DOHH2 (cell line): ENCODE results near the gene FNDC3B.

Source experiments
- CTCF ChIP-seq: fragments of 200-600 bp; sonication (generic); IDR thresholded peaks from one replicate; pipeline ENCODE4 v1.5.1; 2014; ENCODE audit warnings: antibody characterized with exemption, mild to moderate bottlenecking, low read depth, low read length; ENCODE audit not compliant: poor library complexity, severe bottlenecking
- EZH2phosphoT487 ChIP-seq: fragments of 200-600 bp; sonication (generic); IDR thresholded peaks from 2 replicates; pipeline ENCODE4 v1.6.1; 2017; ENCODE audit warnings: borderline replicate concordance, mild to moderate bottlenecking, antibody characterized with exemption, low read length, moderate library complexity, mixed read lengths

- TF ChIP-seq CTCF = no peak
- no peak for TF ChIP-seq EZH2phosphoT487
Observed at GRCh38 chr3:172303941-172304558, 264.7 kb downstream of the FNDC3B start.
